ENCODE results near the gene ELAC2. TPM values are rescaled to one million over a fixed set of nuclear protein-coding genes. Genes with fewer than 3 reads are reported as not detected.

The ELAC2 gene
- total RNA-seq, 1 donor from 2014 or later, result 73.7 TPM

DNA sequence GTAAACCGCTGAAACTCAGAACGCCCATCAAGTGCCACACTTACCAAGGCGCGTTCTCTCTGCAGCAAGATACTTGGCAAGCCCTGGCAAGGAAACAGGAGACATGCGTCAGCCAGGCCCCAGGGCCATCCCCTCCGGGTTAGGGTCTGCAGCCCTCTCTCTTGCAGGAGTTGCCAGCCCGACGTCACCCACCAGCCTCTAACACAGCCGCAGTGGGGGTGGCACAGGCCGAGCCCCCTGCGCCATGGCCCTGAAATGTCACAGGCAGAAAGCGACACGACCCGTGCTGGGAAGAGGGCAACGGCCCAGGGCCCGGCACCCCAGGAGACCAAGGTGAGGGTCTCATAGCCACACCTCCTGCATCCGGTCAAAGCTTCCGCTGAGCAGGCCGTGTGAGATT lies 21.9 kb downstream of the ELAC2 start:
- no peaks in the 10 kb centered on the region for H3K9me3 Mint-ChIP-seq (ENCODE audit: unreplicated experiment)
- H3K36me3 Mint-ChIP-seq (ENCODE audit: low read depth, unreplicated experiment), result peaks cover 38% of the 10 kb centered on the region
- no peak overlapping the region for H3K27ac Mint-ChIP-seq (ENCODE audit: unreplicated experiment)
- TF ChIP-seq, protein P1, sequence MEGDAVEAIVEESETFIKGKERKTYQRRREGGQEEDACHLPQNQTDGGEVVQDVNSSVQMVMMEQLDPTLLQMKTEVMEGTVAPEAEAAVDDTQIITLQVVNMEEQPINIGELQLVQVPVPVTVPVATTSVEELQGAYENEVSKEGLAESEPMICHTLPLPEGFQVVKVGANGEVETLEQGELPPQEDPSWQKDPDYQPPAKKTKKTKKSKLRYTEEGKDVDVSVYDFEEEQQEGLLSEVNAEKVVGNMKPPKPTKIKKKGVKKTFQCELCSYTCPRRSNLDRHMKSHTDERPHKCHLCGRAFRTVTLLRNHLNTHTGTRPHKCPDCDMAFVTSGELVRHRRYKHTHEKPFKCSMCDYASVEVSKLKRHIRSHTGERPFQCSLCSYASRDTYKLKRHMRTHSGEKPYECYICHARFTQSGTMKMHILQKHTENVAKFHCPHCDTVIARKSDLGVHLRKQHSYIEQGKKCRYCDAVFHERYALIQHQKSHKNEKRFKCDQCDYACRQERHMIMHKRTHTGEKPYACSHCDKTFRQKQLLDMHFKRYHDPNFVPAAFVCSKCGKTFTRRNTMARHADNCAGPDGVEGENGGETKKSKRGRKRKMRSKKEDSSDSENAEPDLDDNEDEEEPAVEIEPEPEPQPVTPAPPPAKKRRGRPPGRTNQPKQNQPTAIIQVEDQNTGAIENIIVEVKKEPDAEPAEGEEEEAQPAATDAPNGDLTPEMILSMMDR (IDR thresholded peaks at IDR 0.05; ENCODE audit: unreplicated experiment), result no peak
- DNase-seq (ENCODE audit: low spot score), result no peak
- no peaks in the 10 kb centered on the region for H3K4me1 Mint-ChIP-seq (ENCODE audit: unreplicated experiment)
- H3K4me3 Mint-ChIP-seq (ENCODE audit: unreplicated experiment), result no peak overlapping the region
- peaks cover 5% of the 10 kb centered on the region for H3K27me3 Mint-ChIP-seq (ENCODE audit: unreplicated experiment)

DNA sequence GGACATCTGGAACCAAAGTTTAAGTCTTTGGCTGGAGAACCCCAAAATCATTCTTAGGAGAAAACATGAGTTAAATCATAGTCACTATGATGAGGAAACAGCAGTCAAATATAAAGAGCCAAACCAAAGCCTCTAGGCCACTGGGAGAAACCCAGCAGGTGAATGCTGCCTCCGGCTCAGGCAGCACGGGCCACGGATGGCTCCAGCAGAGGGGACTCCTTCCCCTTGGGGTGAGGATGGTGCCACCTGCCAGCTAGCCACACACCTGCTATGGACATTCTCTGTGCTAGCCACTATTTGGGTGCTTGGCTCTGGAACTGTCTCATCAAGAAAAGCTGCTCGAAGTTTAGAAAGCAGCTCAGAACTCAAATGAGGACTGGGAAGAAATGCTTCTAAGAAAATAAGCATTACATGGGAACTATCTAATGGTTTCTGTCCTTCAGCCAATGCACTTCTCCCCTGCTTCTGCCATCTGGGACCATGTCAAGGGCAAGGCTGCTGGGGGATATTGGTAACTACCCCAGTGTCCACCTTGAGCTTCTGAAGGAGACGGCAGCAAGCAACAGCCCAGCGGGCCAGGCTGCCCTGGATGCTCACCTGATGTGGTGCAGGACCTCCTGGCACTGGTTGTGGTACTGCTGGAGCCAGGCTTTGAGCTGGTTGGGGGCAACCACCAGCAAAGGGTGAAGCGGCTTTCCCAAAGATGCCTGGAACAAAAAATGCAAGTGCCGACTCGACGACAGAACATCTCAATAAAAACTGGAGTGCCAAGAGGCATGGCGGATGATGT lies 22.5 kb downstream of the ELAC2 start:
- peaks cover 34% of the 10 kb centered on the region for H3K36me3 Mint-ChIP-seq (ENCODE audit: low read depth, unreplicated experiment)
- peak overlapping the region; percentile 67 for H3K4me3 Mint-ChIP-seq (ENCODE audit: unreplicated experiment)
- DNase-seq (ENCODE audit: low spot score), result no peak
- no peaks in the 10 kb centered on the region for H3K9me3 Mint-ChIP-seq (ENCODE audit: unreplicated experiment)
- H3K27me3 Mint-ChIP-seq (ENCODE audit: unreplicated experiment), result peaks cover 5% of the 10 kb centered on the region
- TF ChIP-seq, protein P1 (IDR thresholded peaks at IDR 0.05; ENCODE audit: unreplicated experiment), result no peak
- H3K27ac Mint-ChIP-seq (ENCODE audit: unreplicated experiment), result peak overlapping the region; percentile 78
- H3K4me1 Mint-ChIP-seq (ENCODE audit: unreplicated experiment), result no peaks in the 10 kb centered on the region

GRCh38 chr17:12994341-12995074 lies 23.3 kb downstream of the ELAC2 start:
- Mint-ChIP-seq H3K9me3 (ENCODE audit: unreplicated experiment) (no peaks in the 10 kb centered on the region), H3K4me1 (ENCODE audit: unreplicated experiment) (no peaks in the 10 kb centered on the region), H3K4me3 (ENCODE audit: unreplicated experiment) (peak overlapping the region; percentile 67), H3K36me3 (ENCODE audit: low read depth, unreplicated experiment) (peaks cover 40% of the 10 kb centered on the region), H3K27me3 (ENCODE audit: unreplicated experiment) (peaks cover 6% of the 10 kb centered on the region), H3K27ac (ENCODE audit: unreplicated experiment) (peak overlapping the region; percentile 78)
- TF ChIP-seq, protein P1 (IDR thresholded peaks at IDR 0.05; ENCODE audit: unreplicated experiment), result no peak
- DNase-seq (ENCODE audit: low spot score), result no peak

DNA sequence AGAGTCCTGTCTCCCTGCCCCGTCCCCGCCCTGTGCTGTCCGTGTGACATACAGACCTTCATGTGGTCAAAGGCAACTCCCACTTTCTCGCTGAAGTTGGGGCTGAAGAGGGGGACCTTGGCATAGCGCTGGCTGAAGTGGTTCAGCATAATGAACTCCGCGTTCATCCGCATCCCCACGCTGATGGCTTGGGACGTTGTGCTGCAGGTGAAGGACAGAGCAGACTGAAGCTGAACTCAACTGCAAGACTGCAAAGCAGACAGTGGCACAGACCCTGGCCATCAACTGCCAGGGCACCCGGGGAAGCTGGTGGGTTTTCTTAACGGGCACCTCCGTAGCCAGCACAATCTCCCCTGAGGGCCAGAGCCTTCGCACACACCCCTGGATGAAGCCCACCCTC lies 24.2 kb downstream of the ELAC2 start:
- Mint-ChIP-seq H3K4me3 (ENCODE audit: unreplicated experiment) (no peak overlapping the region), H3K36me3 (ENCODE audit: low read depth, unreplicated experiment) (peaks cover 40% of the 10 kb centered on the region), H3K9me3 (ENCODE audit: unreplicated experiment) (no peaks in the 10 kb centered on the region), H3K4me1 (ENCODE audit: unreplicated experiment) (peaks cover under 1% of the 10 kb centered on the region), H3K27me3 (ENCODE audit: unreplicated experiment) (peaks cover 6% of the 10 kb centered on the region), H3K27ac (ENCODE audit: unreplicated experiment) (no peak overlapping the region)
- TF ChIP-seq, protein P1 (IDR thresholded peaks at IDR 0.05; ENCODE audit: unreplicated experiment), result no peak
- DNase-seq (ENCODE audit: low spot score), result no peak

GRCh38 chr17:12992676-12993075 lies 25.2 kb downstream of the ELAC2 start:
- Mint-ChIP-seq H3K9me3 (ENCODE audit: unreplicated experiment) (no peaks in the 10 kb centered on the region), H3K4me1 (ENCODE audit: unreplicated experiment) (peaks cover 7% of the 10 kb centered on the region), H3K36me3 (ENCODE audit: low read depth, unreplicated experiment) (peaks cover 38% of the 10 kb centered on the region), H3K27ac (ENCODE audit: unreplicated experiment) (no peak overlapping the region), H3K4me3 (ENCODE audit: unreplicated experiment) (no peak overlapping the region), H3K27me3 (ENCODE audit: unreplicated experiment) (peaks cover 6% of the 10 kb centered on the region)
- DNase-seq (ENCODE audit: low spot score), result no peak
- TF ChIP-seq, protein P1 (IDR thresholded peaks at IDR 0.05; ENCODE audit: unreplicated experiment), result no peak
